Activated gamma-delta T cell (primary cell): ENCODE data around the gene DHX8.

Source experiments
- DNase-seq: peaks from one replicate; lab custom pipeline; 2025; lab: John Stamatoyannopoulos, UW

The DHX8 gene

GRCh38 chr17:43524945-43525575 is 41.3 kb downstream of the DHX8 start:
- no peak for DNase-seq

- DNase-seq = no peak
Measured at GRCh38 chr17:43526886-43527648, 43.3 kb downstream of the DHX8 start.

- DNase-seq = no peak
Measured at GRCh38 chr17:43528319-43528987, 44.7 kb downstream of the DHX8 start.

- DNase-seq = no peak
Measured at GRCh38 chr17:43528988-43529814, 45.4 kb downstream of the DHX8 start.

- no peak for DNase-seq
Measured at GRCh38 chr17:43529947-43530287, 46.1 kb downstream of the DHX8 start.

- no peak for DNase-seq
Measured at GRCh38 chr17:43530288-43531081, 46.7 kb downstream of the DHX8 start.

GRCh38 chr17:43531082-43531378 is 47.3 kb downstream of the DHX8 start:
- no peak for DNase-seq

GRCh38 chr17:43531955-43532354 is 48.2 kb downstream of the DHX8 start:
- DNase-seq = no peak

- no peak for DNase-seq
Measured at GRCh38 chr17:43532581-43532980, 48.8 kb downstream of the DHX8 start.

- DNase-seq = no peak
Measured at GRCh38 chr17:43533699-43534098, 49.9 kb downstream of the DHX8 start.

- no peak for DNase-seq
Measured at GRCh38 chr17:43534909-43535308, 51.1 kb downstream of the DHX8 start.

GRCh38 chr17:43536236-43536992 is 52.6 kb downstream of the DHX8 start:
- no peak for DNase-seq

- DNase-seq = no peak
Measured at GRCh38 chr17:43540821-43541674, 57.3 kb downstream of the DHX8 start.

- DNase-seq = no peak
Measured at GRCh38 chr17:43542859-43543258, 59.1 kb downstream of the DHX8 start.

GRCh38 chr17:43543300-43543699 is 59.5 kb downstream of the DHX8 start:
- DNase-seq = no peak

GRCh38 chr17:43543771-43544575 is 60.2 kb downstream of the DHX8 start:
- DNase-seq = no peak

- DNase-seq = peak; percentile 18
Measured at GRCh38 chr17:43545383-43545632, 61.5 kb downstream of the DHX8 start.

GRCh38 chr17:43546319-43547188 is 62.8 kb downstream of the DHX8 start, which contains the start of gene ETV4:
Gene ETV4, minus strand, starts transcription at chr17:43546340. Its CDS starts 723 bp downstream, at chr17:43545617.
- DNase-seq = peak; percentile 76
